Activated T-helper 1 cell treated with anti-CD3 and anti-CD28 coated beads, Interleukin-12 subunit alpha, Interleukin-12 subunit beta, Interleukin-2, Interleukin-4 antibody, amounts not matched to agents 30 ng/mL and 10 ng/mL and 1 ng/mL, durations not matched to agents 14 hours and 24 hours and 36 hours (primary cell): Measurements from ENCODE around the gene CSTPP1. TPM values are rescaled to one million over a fixed set of nuclear protein-coding genes. Genes with fewer than 3 reads are reported as not detected.
A peak's percentile ranks its signal among the peaks of the same experiment; 100 is the strongest.
"Not testable (repeated sequence)": the region's sequence is repeated elsewhere in the genome, so short reads cannot be mapped to it uniquely, and the experiment has no call there.

Experiments
- DNase-seq: peaks from one replicate; pipeline ENCODE4 v3.0.0; 2021; ENCODE audit warnings: low spot score
- H3K27ac Mint-ChIP-seq: one replicate; pipeline ENCODE4 v1.8.0; 2021; ENCODE audit warnings: mild to moderate bottlenecking, mixed read lengths
- H3K27me3 Mint-ChIP-seq: one replicate; pipeline ENCODE4 v1.8.0; 2022; ENCODE audit warnings: mild to moderate bottlenecking, moderate library complexity, mixed read lengths; ENCODE audit not compliant: insufficient read depth
- H3K36me3 Mint-ChIP-seq: one replicate; pipeline ENCODE4 v1.8.0; 2021; ENCODE audit warnings: low read depth, mixed read lengths
- H3K4me1 Mint-ChIP-seq: one replicate; pipeline ENCODE4 v1.8.0; 2021; ENCODE audit warnings: low read depth, mixed read lengths
- H3K4me3 Mint-ChIP-seq: one replicate; pipeline ENCODE4 v1.8.0; 2021; ENCODE audit warnings: mild to moderate bottlenecking, moderate library complexity, mixed read lengths
- H3K9me3 Mint-ChIP-seq: one replicate; pipeline ENCODE4 v1.8.0; 2021; ENCODE audit warnings: mixed read lengths
- intact Hi-C: fragments of 100-400 bp; cut with micrococcal nuclease; formaldehyde crosslinking; loops from one replicate; pipeline ENCODE4 v1.15.1; 2024
- total RNA-seq: library from RNA; stranded (reverse); gene quantifications from 2 replicates; pipeline ENCODE4 v1.2.3, GENCODE V29; 2022

Gene CSTPP1
- total RNA-seq, 1 donor from 2014 or later: 16.7 TPM

DNA sequence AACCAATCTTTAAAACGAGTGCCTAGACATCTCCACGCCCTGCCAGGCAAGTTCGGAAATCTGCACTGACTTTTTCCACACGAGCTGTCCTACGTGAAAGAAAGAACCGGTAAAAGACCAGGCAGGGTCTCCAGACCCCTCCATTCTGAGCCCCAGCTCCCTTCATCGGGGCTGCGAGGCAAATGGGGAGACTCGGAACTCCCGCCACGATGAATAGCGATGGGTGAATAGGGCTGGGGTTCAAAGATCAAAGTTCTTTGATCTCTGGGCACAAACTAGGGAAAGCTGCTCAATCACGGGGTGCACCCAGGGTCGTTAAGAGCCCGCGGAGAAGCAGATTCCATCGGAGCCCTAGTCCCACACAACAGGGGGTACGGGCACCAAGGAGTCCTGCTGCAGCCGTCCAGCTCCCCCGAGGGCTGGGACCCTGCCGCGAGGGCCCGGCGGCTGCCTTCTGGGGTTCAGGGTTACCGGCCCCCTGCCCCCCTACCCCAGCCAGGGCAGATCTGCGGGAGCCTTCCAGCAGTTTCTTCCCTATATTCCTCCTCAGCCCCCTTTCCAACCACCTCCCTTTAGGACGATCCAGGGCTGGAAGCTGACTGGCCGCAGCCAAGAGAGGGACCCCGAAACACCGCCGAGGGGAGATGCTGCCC, 19.3 kb upstream of the CSTPP1 start:
- H3K27me3 Mint-ChIP-seq: peaks cover 72% of the 10 kb centered on the region

DNA sequence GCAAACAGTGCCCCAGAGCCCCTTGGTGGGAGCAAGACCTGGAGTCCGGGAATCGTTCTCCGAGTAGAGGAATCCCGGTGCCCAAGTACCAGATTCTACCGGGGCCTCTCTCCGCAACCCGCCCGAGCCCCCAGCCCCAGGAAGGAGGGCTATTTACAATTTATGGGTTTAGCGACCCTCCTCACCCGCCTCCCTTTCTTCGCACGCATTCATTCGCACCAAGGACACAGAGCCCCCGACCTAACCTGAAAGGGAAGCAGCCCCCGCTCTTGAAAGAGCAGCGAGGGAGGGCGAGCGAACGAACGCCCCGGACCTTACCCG, 18.8 kb upstream of the CSTPP1 start:
- no peak overlapping the region for H3K27ac Mint-ChIP-seq
- peaks cover 2% of the 10 kb centered on the region for H3K36me3 Mint-ChIP-seq
- peak overlapping the region; percentile 66 for H3K4me3 Mint-ChIP-seq
- H3K27me3 Mint-ChIP-seq: peaks cover 67% of the 10 kb centered on the region
- H3K4me1 Mint-ChIP-seq: peaks cover 24% of the 10 kb centered on the region
- intact Hi-C loops: no loop called here
- DNase-seq: no peak
- no peaks in the 10 kb centered on the region for H3K9me3 Mint-ChIP-seq

More for the DNA sequence above, 19.3 kb upstream of the CSTPP1 start:
- intact Hi-C loops: no loop called here
- H3K36me3 Mint-ChIP-seq: peaks cover 2% of the 10 kb centered on the region
- peaks cover 24% of the 10 kb centered on the region for H3K4me1 Mint-ChIP-seq
- DNase-seq: no peak
- no peak overlapping the region for H3K27ac Mint-ChIP-seq
- no peaks in the 10 kb centered on the region for H3K9me3 Mint-ChIP-seq
- H3K4me3 Mint-ChIP-seq: peak overlapping the region; percentile 74

DNA sequence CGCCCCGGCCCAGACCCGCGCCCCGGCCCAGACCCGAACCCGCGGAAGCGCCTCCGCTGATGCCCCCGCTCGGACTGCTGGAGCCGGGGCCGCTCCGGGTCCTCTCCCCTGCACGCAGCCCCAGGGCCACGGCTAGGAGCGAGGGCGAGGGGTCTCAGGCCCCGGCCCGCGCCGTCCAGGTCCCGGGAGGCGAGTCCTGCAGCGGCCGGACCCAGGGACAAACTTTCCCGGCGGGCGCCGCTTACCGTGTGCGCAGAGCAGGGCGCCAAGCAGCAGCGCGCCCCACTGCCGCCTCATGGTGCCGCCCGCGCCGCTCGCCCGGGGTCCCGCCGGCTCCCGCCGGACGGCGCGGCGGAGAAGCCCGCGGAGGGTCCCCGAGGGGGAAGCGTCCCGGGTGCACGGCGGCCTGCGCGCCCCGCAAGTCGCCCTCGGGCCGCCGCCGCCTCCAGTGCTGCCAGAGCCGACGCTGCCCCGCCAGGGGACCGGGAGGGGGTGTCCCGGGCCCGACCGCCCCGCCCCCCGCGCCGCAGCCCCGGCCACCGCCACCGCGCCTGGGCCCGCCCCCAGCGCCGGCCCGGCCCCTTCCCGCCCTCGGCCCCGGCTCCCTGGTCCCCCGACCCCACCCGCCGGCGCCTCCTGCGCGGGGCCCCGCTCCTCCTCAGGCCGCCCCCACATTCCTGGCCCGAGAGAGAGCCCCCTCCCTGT, 18.3 kb upstream of the CSTPP1 start, which contains the start of gene LRP4:
Gene LRP4 (minus strand): TSS at position 468 of the 705 bp plus-strand sequence. CDS start 171 bp downstream, at position 297.
- Mint-ChIP-seq H3K27me3 (peaks cover 62% of the 10 kb centered on the region), H3K27ac (peak within 1 kb of the TSS; percentile 44), H3K36me3 (peaks cover 2% of the 10 kb centered on the region), H3K9me3 (no peaks in the 10 kb centered on the region), H3K4me3 (peak within 1 kb of the TSS; percentile 71), H3K4me1 (peaks cover 24% of the 10 kb centered on the region)
- intact Hi-C loops: no loop called here
- peak; percentile 16 for DNase-seq

DNA sequence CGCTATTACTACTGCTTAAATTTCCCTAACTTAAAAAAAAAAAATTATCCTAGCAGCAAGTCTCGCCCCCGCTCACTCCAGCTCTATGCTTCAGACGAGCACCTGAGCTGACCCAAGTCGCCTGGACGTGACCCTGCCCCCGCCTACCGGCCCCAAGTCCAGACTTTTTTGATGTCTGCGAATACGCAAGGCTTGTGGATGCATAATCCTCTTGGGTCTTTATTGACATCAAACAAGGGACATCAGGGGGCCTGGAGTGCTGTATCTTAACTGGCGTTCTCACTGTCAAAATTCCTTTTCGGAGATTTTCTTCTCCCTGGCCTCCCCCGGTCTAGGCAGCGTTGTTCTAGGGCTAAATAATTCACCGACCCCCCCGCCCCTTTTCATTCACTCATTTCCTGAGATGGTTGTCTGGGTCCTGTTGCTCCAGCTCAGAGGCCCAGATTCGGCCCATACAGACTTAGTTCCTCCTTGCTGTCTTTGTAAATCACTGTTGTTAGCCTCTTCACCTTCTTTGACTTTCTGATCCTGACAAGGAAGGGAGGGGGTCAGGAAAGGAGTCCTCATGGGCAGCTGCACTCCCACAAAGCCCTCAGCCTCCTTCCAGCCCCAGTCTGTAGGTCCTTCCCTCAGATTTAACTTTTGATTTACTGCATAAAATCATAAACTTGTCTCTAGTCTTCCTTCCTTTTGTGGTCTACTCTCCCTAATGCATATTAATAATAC, 17.6 kb upstream of the CSTPP1 start:
- peaks cover 24% of the 10 kb centered on the region for H3K4me1 Mint-ChIP-seq
- H3K4me3 Mint-ChIP-seq: peak overlapping the region; percentile 71
- DNase-seq: no peak
- H3K9me3 Mint-ChIP-seq: no peaks in the 10 kb centered on the region
- peak overlapping the region; percentile 44 for H3K27ac Mint-ChIP-seq
- H3K36me3 Mint-ChIP-seq: peaks cover 2% of the 10 kb centered on the region
- peaks cover 57% of the 10 kb centered on the region for H3K27me3 Mint-ChIP-seq
- intact Hi-C loops: no loop called here

DNA sequence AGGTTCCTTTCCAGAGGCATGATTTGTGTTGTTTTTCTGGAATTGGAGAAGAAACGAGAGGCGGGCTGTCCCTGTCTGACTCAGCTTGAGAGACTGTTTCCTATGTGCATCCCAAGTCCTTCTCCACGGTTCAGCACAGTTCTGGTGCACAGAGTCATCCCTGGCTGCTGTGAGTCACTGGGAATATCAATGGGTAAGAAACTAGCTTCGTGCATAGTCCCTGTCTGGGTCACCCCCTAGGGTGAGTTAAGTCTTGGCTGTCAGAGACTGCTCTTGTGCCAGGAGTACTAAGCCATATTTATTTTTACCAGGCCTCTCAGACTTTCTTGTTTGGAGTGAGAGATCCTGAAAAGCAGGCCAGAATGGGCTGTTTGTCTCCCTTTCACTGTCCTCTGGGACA, 15.8 kb upstream of the CSTPP1 start:
- intact Hi-C loops: loop anchor here (1.0 kb wide), 3 partner anchors 16 to 233 kb away; partner anchors contain the start of gene CSTPP1
- no peak overlapping the region for H3K4me3 Mint-ChIP-seq
- no peak for DNase-seq
- no peaks in the 10 kb centered on the region for H3K9me3 Mint-ChIP-seq
- no peak overlapping the region for H3K27ac Mint-ChIP-seq
- H3K36me3 Mint-ChIP-seq: peaks cover 2% of the 10 kb centered on the region
- peaks cover 24% of the 10 kb centered on the region for H3K4me1 Mint-ChIP-seq
- peaks cover 43% of the 10 kb centered on the region for H3K27me3 Mint-ChIP-seq

DNA sequence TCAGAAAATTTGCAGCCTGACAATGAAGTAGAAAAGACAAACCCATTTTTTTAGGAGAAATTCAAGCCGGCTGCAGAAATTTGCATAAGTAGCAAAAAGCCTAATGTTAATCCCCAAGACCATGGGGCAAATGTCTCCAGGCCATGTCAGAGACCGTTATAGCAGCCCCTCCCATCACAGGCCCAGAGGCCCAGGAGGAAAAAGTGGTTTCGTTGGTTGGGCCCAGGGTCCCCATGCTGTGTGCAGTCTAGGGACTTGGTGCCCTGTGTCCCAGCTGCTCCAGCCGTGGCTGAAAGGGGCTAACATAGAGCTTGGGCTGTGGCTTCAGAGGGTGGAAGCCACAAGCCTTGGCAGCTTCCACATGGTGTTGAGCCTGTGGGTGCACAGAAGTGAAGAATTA, 8.6 kb upstream of the CSTPP1 start:
- DNase-seq, intact Hi-C loops, H3K27ac Mint-ChIP-seq, H3K4me1 Mint-ChIP-seq, H3K9me3 Mint-ChIP-seq, H3K4me3 Mint-ChIP-seq, H3K36me3 Mint-ChIP-seq: not testable (repeated sequence)
- peaks cover 21% of the 10 kb centered on the region for H3K27me3 Mint-ChIP-seq

DNA sequence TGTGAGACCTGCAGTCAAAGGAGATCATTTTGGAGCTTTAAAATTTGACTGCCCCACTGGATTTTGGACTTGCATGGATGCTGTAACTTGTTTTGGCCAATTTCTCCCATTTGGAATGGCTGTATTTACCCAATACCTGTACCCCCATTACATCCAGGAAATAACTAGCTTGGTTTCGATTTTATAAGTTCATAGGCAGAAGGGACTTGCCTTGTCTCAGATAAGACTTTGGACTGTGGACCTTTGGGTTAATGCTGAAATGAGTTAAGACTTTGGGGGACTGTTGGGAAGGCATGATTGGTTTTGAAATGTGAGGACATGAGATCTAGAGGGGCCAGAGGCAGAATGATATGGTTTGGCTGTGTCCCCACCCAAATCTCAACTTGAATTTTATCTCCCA, 7.9 kb upstream of the CSTPP1 start:
- H3K36me3 Mint-ChIP-seq, H3K4me3 Mint-ChIP-seq, H3K9me3 Mint-ChIP-seq, DNase-seq, intact Hi-C loops, H3K27ac Mint-ChIP-seq, H3K4me1 Mint-ChIP-seq: not testable (repeated sequence)
- H3K27me3 Mint-ChIP-seq: peaks cover 20% of the 10 kb centered on the region

DNA sequence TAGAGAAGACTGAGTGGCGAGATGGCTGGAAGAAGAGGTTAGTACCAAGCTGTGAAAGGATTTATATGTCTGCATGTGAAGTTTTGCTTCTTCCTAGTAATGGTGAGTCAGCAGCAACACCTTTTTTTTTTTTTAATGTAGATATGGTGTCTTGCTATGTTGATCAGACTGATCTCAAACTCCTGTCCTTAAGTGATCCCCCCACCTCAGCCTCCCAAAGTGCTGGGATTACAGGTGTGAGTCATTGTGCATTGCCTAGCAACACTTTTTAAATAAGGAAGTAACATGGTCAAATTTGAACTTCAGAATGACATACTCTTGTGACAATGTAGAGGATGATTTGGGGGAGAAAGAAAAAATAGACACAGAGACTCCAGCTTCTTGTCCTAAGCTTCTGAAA, 6.5 kb upstream of the CSTPP1 start:
- no peak for DNase-seq
- H3K9me3 Mint-ChIP-seq: no peaks in the 10 kb centered on the region
- H3K4me3 Mint-ChIP-seq: no peak overlapping the region
- H3K4me1 Mint-ChIP-seq: no peaks in the 10 kb centered on the region
- intact Hi-C loops: no loop called here
- H3K36me3 Mint-ChIP-seq: no peaks in the 10 kb centered on the region
- H3K27me3 Mint-ChIP-seq: peaks cover 19% of the 10 kb centered on the region
- no peak overlapping the region for H3K27ac Mint-ChIP-seq

DNA sequence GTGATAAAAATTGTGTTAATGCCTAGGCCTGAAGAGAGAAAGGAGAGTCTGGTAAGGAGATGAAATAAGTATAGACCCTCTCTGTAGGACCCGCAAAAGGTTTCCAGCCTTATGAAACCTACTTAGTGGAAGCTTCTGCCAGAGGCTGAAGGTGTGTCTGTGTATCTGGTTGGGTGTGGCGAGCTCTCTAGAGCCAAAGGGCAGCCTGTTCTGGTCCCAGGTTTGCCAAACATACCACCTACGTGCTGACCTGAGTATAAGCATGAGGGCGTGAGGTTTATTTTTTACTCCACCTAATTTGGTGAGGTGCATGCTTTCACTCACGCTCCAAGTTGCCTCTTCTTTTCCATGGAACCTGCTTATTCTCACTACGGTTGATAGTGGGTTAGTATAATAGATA, 5.6 kb downstream of the CSTPP1 start:
- intact Hi-C loops: no loop called here
- Mint-ChIP-seq H3K27me3 (no peaks in the 10 kb centered on the region), H3K4me3 (no peak overlapping the region), H3K36me3 (peaks cover 2% of the 10 kb centered on the region), H3K27ac (no peak overlapping the region), H3K4me1 (peaks cover 2% of the 10 kb centered on the region), H3K9me3 (no peaks in the 10 kb centered on the region)
- no peak for DNase-seq

DNA sequence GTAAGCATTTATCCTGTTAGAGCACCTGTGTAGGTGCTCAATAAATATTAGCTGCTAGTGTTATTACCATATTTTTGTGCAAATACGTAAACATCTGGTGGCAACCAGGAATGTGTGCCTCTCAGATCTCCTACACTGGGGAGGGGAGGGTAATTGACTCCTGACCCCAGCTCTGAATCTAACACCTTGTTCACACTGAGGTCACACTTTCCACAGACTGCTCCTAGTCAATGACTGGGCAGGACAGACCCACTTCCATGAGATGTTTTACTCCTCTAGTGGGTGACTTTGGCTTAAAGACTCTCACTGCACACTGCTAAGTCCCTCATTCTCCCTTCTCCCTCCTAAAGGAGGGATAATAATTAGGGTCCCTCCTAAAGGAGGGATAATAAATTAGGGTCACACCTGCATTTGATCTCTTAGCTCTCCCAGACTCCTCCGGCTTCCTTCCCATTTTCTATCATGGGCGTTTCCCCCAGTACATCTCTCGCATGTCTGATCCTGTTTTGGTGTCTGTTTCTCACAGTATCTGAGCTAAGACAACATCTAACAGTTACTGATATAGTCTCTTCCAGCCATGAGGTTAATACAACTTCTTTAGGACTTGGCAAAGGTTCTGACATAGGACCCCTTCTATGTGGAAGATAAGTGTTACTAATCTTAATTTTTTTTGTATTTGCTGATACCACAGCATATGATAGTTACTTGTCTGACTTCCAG, 8.0 kb downstream of the CSTPP1 start:
- H3K4me1 Mint-ChIP-seq: no peaks in the 10 kb centered on the region
- H3K36me3 Mint-ChIP-seq: peaks cover 2% of the 10 kb centered on the region
- DNase-seq: no peak
- no peak overlapping the region for H3K27ac Mint-ChIP-seq
- no peak overlapping the region for H3K4me3 Mint-ChIP-seq
- H3K27me3 Mint-ChIP-seq: no peaks in the 10 kb centered on the region
- no peaks in the 10 kb centered on the region for H3K9me3 Mint-ChIP-seq
- intact Hi-C loops: no loop called here

DNA sequence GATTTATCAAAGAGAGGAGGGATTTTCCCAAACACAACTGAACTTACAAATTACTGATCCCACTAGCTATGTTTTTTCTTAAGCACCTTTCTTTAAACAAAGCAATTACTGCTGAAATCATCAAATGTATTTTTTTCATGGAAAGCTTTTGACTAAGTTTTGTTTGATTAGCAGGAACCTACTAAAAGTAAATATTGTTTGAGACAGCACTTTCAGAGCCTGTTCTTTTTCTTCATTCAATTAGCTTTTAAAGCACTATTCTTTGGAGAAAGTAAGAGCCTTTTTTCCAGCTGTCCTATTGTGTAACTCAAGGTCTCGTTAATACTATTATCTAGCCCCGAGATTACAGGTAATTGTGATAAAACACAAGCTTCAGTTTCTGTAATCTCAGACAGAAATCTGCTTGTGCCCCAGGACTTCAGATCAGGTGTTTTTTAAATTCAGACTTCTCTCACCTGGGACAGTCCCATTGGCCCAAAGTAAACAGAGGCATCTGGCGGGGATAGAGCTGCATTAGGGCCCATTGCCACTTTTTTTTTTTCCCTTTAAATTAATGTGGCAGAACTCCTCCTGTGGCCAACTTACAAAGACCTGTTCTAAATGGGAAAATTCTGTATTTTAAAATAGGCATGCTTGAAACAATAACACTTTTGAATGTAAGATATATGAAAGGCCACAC, 11.0 kb downstream of the CSTPP1 start:
- no peak for DNase-seq
- Mint-ChIP-seq H3K4me3 (no peak overlapping the region), H3K36me3 (peaks cover 3% of the 10 kb centered on the region), H3K27me3 (no peaks in the 10 kb centered on the region), H3K9me3 (no peaks in the 10 kb centered on the region), H3K4me1 (peaks cover 9% of the 10 kb centered on the region), H3K27ac (no peak overlapping the region)
- intact Hi-C loops: no loop called here

DNA sequence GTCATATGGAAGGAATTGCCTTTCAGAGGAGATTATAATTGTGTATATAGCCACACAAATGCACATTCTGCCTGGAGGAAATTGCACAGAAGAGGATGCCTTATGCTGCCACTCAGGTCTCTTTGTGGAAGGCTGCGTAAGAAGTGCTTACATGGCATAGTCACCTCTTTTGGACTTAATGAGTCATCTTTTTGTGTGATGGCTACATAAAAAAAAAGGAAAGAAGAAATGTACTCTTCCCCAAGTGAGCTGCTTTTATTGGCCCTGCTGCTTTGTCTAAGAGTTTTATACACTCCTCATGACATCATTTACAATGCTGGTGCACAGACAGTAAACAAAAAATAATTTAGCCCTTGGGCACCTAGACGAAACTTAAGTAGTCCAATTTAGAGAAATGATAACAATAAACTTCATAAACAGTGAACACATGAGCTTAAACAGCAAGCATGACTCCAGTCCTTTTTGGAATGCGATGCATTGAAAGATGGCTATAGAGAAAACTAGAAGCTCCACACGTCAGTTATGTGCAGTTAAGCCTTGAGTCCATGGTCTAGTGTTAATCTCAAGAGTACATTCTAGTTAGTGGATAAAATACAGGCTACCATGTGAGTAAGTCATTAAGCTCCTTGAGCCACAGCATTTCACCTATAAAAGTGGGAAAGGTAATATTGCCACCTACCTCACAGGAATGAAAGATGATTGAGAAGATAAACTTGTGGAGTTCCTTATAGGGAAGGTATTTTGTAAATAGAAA, 12.0 kb downstream of the CSTPP1 start:
- Mint-ChIP-seq H3K4me1 (peaks cover 16% of the 10 kb centered on the region), H3K4me3 (no peak overlapping the region), H3K27me3 (no peaks in the 10 kb centered on the region), H3K9me3 (no peaks in the 10 kb centered on the region), H3K27ac (no peak overlapping the region), H3K36me3 (peaks cover 9% of the 10 kb centered on the region)
- intact Hi-C loops: no loop called here
- DNase-seq: no peak
